Loucy (cell line): Measurements from ENCODE around the gene CELF4.

Experiments used
- H2AFZ ChIP-seq: fragments of 200-600 bp; sonication (generic); 2 replicates; pipeline ENCODE4 v1.6.0; 2016; ENCODE audit warnings: antibody characterized with exemption, mild to moderate bottlenecking, low read length, moderate library complexity
- H3F3A ChIP-seq: fragments of 200-600 bp; 2 replicates; pipeline ENCODE4 v1.6.0; 2016; ENCODE audit warnings: antibody characterized with exemption, low read depth, mild to moderate bottlenecking
- H3K27me3 ChIP-seq: fragments of 200-600 bp; sonication (generic); 2 replicates; pipeline ENCODE4 v1.6.1; 2014; ENCODE audit warnings: low read length, mild to moderate bottlenecking; ENCODE audit not compliant: insufficient read depth, poor library complexity, severe bottlenecking
- H3K36me3 ChIP-seq: fragments of 200-600 bp; sonication (generic); 2 replicates; pipeline ENCODE4 v1.6.1; 2016; ENCODE audit warnings: low read length; ENCODE audit not compliant: insufficient read depth
- H3K4me1 ChIP-seq: fragments of 200-600 bp; sonication (generic); 2 replicates; pipeline ENCODE4 v1.5.1; 2014; ENCODE audit warnings: low read length, mild to moderate bottlenecking; ENCODE audit not compliant: insufficient read depth, poor library complexity, severe bottlenecking
- H3K4me2 ChIP-seq: fragments of 200-600 bp; sonication (generic); 2 replicates; pipeline ENCODE4 v1.6.0; 2014; ENCODE audit warnings: antibody characterized with exemption, low read length, low read depth, mild to moderate bottlenecking; ENCODE audit not compliant: poor library complexity, severe bottlenecking
- H3K4me3 ChIP-seq: fragments of 200-600 bp; sonication (generic); 2 replicates; pipeline ENCODE4 v1.5.1; 2014; ENCODE audit warnings: low read length, mild to moderate bottlenecking, mixed read lengths; ENCODE audit not compliant: poor library complexity, severe bottlenecking
- H3K79me2 ChIP-seq: fragments of 200-600 bp; sonication (generic); 2 replicates; pipeline ENCODE4 v1.6.1; 2014; ENCODE audit warnings: low read length; ENCODE audit not compliant: insufficient read depth
- H3K9ac ChIP-seq: fragments of 200-600 bp; sonication (generic); 2 replicates; pipeline ENCODE4 v1.6.0; 2014; ENCODE audit warnings: mild to moderate bottlenecking, low read depth, low read length, moderate library complexity; ENCODE audit not compliant: poor library complexity, severe bottlenecking
- H3K9me2 ChIP-seq: fragments of 200-600 bp; sonication (generic); replicated peaks from 2 replicates; pipeline ENCODE4 v1.6.1; 2016; ENCODE audit warnings: low read depth, low read length, mixed read lengths
- H3K9me3 ChIP-seq: fragments of 200-600 bp; sonication (generic); 2 replicates; pipeline ENCODE4 v1.6.1; 2014; ENCODE audit warnings: mild to moderate bottlenecking, antibody characterized with exemption, low read length, low read depth; ENCODE audit not compliant: insufficient read depth
- H4K20me1 ChIP-seq: fragments of 200-600 bp; sonication (generic); 2 replicates; pipeline ENCODE4 v1.6.0; 2014; ENCODE audit warnings: antibody characterized with exemption, low read length, mild to moderate bottlenecking; ENCODE audit not compliant: insufficient read depth, poor library complexity, severe bottlenecking
- EZH2phosphoT487 ChIP-seq: fragments of 200-600 bp; IDR thresholded peaks from 2 replicates; pipeline ENCODE4 v1.6.1; 2018; ENCODE audit warnings: antibody characterized with exemption, mild to moderate bottlenecking, moderate library complexity, borderline replicate concordance
- TF ChIP-seq, protein P1 (sequence below): fragments of 200-600 bp; sonication (generic); conservative IDR thresholded peaks from 2 replicates; pipeline ENCODE4 v1.5.1; 2014; ENCODE audit warnings: mild to moderate bottlenecking, antibody characterized with exemption, low read length

Gene CELF4

DNA sequence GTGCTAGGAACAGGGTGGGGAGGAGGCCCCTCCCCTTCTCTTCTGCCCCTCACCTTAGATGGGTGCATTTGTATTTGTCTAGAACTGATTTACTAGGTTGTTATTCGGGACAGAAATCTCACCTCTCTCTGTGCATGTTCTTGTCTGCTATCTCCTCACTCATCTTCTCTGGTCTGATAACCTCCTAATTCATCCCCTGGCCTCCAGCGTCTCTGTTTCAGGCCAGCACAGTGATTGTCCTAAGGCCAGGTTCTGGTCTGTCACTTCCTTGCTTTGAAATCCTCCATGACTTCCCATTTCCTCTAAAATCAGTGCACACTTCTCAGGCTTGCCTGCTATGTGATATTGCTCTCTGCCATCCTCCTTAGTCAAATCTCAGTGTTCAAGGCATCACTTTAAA is 58.4 kb downstream of the CELF4 start:
- Histone ChIP-seq H3K79me2 (no peaks in the 10 kb centered on the region), H3K4me3 (no peak overlapping the region), H3K9ac (no peak overlapping the region), H3K4me2 (no peak overlapping the region), H3K9me2 (no peaks in the 10 kb centered on the region), H4K20me1 (no peaks in the 10 kb centered on the region), H3F3A (no peaks in the 10 kb centered on the region), H3K27me3 (no peaks in the 10 kb centered on the region), H2AFZ (no peak overlapping the region), H3K36me3 (no peaks in the 10 kb centered on the region), H3K9me3 (peaks cover 8% of the 10 kb centered on the region; the same call in 1 of the 2 replicates), H3K4me1 (no peaks in the 10 kb centered on the region)
- TF ChIP-seq, protein P1, sequence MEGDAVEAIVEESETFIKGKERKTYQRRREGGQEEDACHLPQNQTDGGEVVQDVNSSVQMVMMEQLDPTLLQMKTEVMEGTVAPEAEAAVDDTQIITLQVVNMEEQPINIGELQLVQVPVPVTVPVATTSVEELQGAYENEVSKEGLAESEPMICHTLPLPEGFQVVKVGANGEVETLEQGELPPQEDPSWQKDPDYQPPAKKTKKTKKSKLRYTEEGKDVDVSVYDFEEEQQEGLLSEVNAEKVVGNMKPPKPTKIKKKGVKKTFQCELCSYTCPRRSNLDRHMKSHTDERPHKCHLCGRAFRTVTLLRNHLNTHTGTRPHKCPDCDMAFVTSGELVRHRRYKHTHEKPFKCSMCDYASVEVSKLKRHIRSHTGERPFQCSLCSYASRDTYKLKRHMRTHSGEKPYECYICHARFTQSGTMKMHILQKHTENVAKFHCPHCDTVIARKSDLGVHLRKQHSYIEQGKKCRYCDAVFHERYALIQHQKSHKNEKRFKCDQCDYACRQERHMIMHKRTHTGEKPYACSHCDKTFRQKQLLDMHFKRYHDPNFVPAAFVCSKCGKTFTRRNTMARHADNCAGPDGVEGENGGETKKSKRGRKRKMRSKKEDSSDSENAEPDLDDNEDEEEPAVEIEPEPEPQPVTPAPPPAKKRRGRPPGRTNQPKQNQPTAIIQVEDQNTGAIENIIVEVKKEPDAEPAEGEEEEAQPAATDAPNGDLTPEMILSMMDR, result no peak
- TF ChIP-seq EZH2phosphoT487, result no peak

DNA sequence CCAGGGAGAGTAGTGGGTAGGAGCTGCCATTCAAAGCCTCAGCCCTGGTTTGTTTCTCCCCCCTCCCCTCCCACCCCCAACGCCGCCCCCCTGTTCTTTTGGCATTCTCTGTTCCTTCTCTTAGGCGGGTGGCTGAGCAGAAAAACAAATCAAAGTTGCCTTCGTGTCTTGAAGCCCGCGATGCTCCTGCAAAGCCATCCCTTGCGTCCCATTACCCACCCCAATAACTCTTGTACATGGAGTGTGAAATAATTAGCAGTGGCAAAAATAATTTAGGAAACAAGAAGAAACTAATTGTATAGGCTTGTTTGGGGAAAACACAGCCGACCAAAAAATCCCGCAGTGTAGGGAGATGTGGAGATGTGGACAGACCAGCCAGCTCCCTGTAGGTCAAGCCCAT is 59.6 kb downstream of the CELF4 start:
- Histone ChIP-seq H3K27me3 (no peaks in the 10 kb centered on the region), H3K9ac (no peak overlapping the region)
- no peak for TF ChIP-seq EZH2phosphoT487
- TF ChIP-seq, protein P1, result no peak

DNA sequence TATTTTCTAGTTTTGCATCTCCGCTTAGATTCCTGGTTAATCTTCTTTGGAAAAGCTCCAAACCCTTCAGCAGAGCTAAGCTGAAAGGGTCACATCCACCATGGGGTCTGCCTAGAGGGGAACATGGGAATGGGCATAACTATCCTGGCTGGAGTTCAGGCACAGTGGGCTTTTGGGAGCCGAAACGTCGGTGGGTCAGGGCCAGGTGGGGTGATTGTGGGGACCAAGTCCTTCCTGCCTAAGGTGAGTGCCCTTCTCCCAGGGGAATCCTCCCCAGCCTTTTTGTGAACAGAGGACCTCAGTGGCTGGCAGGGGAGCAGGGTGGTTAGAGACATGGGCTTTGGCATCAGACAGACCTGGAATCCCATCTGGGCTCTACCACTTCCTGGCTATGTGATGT is 60.3 kb downstream of the CELF4 start:
- H3K9ac ChIP-seq, result no peak overlapping the region
- H3K4me1 ChIP-seq, result no peaks in the 10 kb centered on the region
- H3K36me3 ChIP-seq, result no peaks in the 10 kb centered on the region
- H3K9me3 ChIP-seq, result peaks cover 8% of the 10 kb centered on the region; the same call in 1 of the 2 replicates
- no peak overlapping the region for H3K4me3 ChIP-seq
- no peak overlapping the region for H2AFZ ChIP-seq
- no peak overlapping the region for H3K4me2 ChIP-seq
- H3K27me3 ChIP-seq, result no peaks in the 10 kb centered on the region
- no peaks in the 10 kb centered on the region for H3K9me2 ChIP-seq
- H4K20me1 ChIP-seq, result no peaks in the 10 kb centered on the region
- H3K79me2 ChIP-seq, result no peaks in the 10 kb centered on the region
- TF ChIP-seq, protein P1, result no peak
- no peak for TF ChIP-seq EZH2phosphoT487
- H3F3A ChIP-seq, result no peaks in the 10 kb centered on the region

More for the DNA sequence above, 59.6 kb downstream of the CELF4 start:
- Histone ChIP-seq H3K4me3 (no peak overlapping the region), H3F3A (no peaks in the 10 kb centered on the region), H3K36me3 (no peaks in the 10 kb centered on the region), H3K9me3 (peaks cover 8% of the 10 kb centered on the region; the same call in 1 of the 2 replicates), H3K79me2 (no peaks in the 10 kb centered on the region), H4K20me1 (no peaks in the 10 kb centered on the region), H3K9me2 (no peaks in the 10 kb centered on the region), H3K4me2 (no peak overlapping the region), H3K4me1 (no peaks in the 10 kb centered on the region), H2AFZ (no peak overlapping the region)
